GM18909 (cell line): ENCODE results near the gene NRXN2.

ENCODE experiments used
- ATAC-seq: cut with Tn5 transposase; IDR thresholded peaks from one replicate; pipeline ENCODE4 v1.9.1; 2021; ENCODE audit warnings: mild to moderate bottlenecking; ENCODE audit not compliant: unreplicated experiment, poor library complexity

The NRXN2 gene

GRCh38 chr11:64659417-64660144, 63.4 kb downstream of the NRXN2 start:
- ATAC-seq = no peak

GRCh38 chr11:64658265-64658664, 64.7 kb downstream of the NRXN2 start:
- no peak for ATAC-seq

- ATAC-seq = no peak
Observed at GRCh38 chr11:64656862-64657261, 66.1 kb downstream of the NRXN2 start.

- ATAC-seq = no peak
Observed at GRCh38 chr11:64655941-64656601, 66.9 kb downstream of the NRXN2 start.

GRCh38 chr11:64654958-64655541, 67.9 kb downstream of the NRXN2 start:
- ATAC-seq = no peak

GRCh38 chr11:64654439-64654838, 68.6 kb downstream of the NRXN2 start:
- no peak for ATAC-seq

GRCh38 chr11:64653388-64653973, 69.5 kb downstream of the NRXN2 start:
- no peak for ATAC-seq

GRCh38 chr11:64652586-64653387, 70.2 kb downstream of the NRXN2 start:
- no peak for ATAC-seq

GRCh38 chr11:64650923-64651523, 72.0 kb downstream of the NRXN2 start:
- ATAC-seq = no peak

- ATAC-seq = no peak
Observed at GRCh38 chr11:64649291-64649697, 73.7 kb downstream of the NRXN2 start.

GRCh38 chr11:64648551-64648950, 74.4 kb downstream of the NRXN2 start:
- no peak for ATAC-seq

GRCh38 chr11:64647019-64647779, 75.8 kb downstream of the NRXN2 start:
- ATAC-seq = no peak

GRCh38 chr11:64644647-64645275, 78.2 kb downstream of the NRXN2 start:
- ATAC-seq = no peak

- ATAC-seq = no peak
Observed at GRCh38 chr11:64643920-64644646, 78.9 kb downstream of the NRXN2 start.

- no peak for ATAC-seq
Observed at GRCh38 chr11:64643256-64643881, 79.6 kb downstream of the NRXN2 start.

GRCh38 chr11:64642871-64643255, 80.1 kb downstream of the NRXN2 start:
- ATAC-seq = no peak

- ATAC-seq = no peak
Observed at GRCh38 chr11:64642418-64642735, 80.6 kb downstream of the NRXN2 start.
